Measurements from ENCODE around the gene RBM7. TPM values are rescaled to one million over a fixed set of nuclear protein-coding genes. Genes with fewer than 3 reads are reported as not detected.

The RBM7 gene
- total and polyA plus RNA-seq, 4 donors = 11.1 to 23.0 (median 13.9) TPM

GRCh38 chr11:114412946-114413345 is 12.5 kb downstream of the RBM7 start:
- Histone ChIP-seq H3K27ac (ENCODE audit: low read depth in 1 of 2, low read length in 2 of 2) (no peak overlapping the region), H3K4me1 (ENCODE audit: control insufficient read depth in 4 of 4, insufficient read depth in 4 of 4, low read length in 3 of 4) (no peaks in the 10 kb centered on the region), H3K36me3 (ENCODE audit: control insufficient read depth in 4 of 4, insufficient read depth in 3 of 4, low read depth in 1 of 4, low read length in 3 of 4) (peaks cover 4 to 34% (median 23%) of the 10 kb centered on the region in 4 donors), H3K4me3 (ENCODE audit: low read depth in 1 of 3, low read length in 3 of 3) (no peak overlapping the region), H3K27me3 (ENCODE audit: control insufficient read depth in 4 of 4, insufficient read depth in 4 of 4, low read length in 3 of 4) (no peaks in the 10 kb centered on the region), H3K9me3 (ENCODE audit: control insufficient read depth in 4 of 4, low read length in 3 of 4) (no peaks in the 10 kb centered on the region), H3K9ac (ENCODE audit: low read depth in 1 of 2, low read length in 2 of 2) (no peak overlapping the region)
- no peak for TF ChIP-seq JUND (IDR thresholded peaks at IDR 0.05)
- TF ChIP-seq REST (IDR thresholded peaks at IDR 0.05) = no peak
- TF ChIP-seq HNF4A (conservative IDR thresholded peaks at IDR 0.05) = no peak
- no peak for TF ChIP-seq YY1 (IDR thresholded peaks at IDR 0.05)
- TF ChIP-seq, protein P1, sequence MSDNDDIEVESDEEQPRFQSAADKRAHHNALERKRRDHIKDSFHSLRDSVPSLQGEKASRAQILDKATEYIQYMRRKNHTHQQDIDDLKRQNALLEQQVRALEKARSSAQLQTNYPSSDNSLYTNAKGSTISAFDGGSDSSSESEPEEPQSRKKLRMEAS (IDR thresholded peaks at IDR 0.05) = no peak
- TF ChIP-seq HNF4G (IDR thresholded peaks at IDR 0.05) = no peak
- no peak for TF ChIP-seq GABPA (IDR thresholded peaks at IDR 0.05 in 1 of 2, conservative IDR thresholded peaks at IDR 0.05 in 1 of 2)
- TF ChIP-seq SP1 (IDR thresholded peaks at IDR 0.05) = no peak
- DNase-seq (ENCODE audit: low spot score) = no peak
- WGBS = 98% methylated on average over 4 of the region's 4 CpGs

DNA sequence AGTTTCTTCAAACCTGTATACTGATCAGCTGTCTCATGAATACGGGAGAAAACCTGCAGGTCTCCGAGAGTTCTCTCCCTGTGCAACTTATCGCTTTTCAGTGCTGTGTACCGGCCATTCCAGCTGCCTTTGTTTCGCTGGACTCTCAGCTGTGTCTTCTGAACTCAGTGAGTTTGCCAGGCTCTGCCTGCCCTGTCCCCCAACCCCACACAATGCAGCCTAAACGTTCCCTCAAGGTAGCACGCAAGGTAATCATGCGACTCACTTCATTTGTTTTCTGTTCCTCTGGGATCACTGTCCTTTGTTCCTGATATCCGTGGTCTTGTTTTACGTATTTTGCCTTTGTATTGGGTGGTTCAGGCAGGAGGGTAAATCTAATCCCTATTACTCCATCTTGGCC is 13.5 kb downstream of the RBM7 start:
- no peaks in the 10 kb centered on the region for H3K27me3 ChIP-seq (ENCODE audit: control insufficient read depth in 4 of 4, insufficient read depth in 4 of 4, low read length in 3 of 4)
- no peak overlapping the region for H3K27ac ChIP-seq (ENCODE audit: low read depth in 1 of 2, low read length in 2 of 2)
- H3K36me3 ChIP-seq (ENCODE audit: control insufficient read depth in 4 of 4, insufficient read depth in 3 of 4, low read depth in 1 of 4, low read length in 3 of 4) = peaks cover 4 to 30% (median 15%) of the 10 kb centered on the region in 4 donors
- DNase-seq (ENCODE audit: low spot score) = no peak
- TF ChIP-seq NR2F2 (IDR thresholded peaks at IDR 0.05) = no peak
- no peak for TF ChIP-seq RXRA (IDR thresholded peaks at IDR 0.05)
- TF ChIP-seq, protein P2, sequence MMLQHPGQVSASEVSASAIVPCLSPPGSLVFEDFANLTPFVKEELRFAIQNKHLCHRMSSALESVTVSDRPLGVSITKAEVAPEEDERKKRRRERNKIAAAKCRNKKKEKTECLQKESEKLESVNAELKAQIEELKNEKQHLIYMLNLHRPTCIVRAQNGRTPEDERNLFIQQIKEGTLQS (IDR thresholded peaks at IDR 0.05) = no peak
- no peak for TF ChIP-seq FOXA2 (IDR thresholded peaks at IDR 0.05)
- no peak for TF ChIP-seq FOXA1 (IDR thresholded peaks at IDR 0.05)
- TF ChIP-seq, protein P3, sequence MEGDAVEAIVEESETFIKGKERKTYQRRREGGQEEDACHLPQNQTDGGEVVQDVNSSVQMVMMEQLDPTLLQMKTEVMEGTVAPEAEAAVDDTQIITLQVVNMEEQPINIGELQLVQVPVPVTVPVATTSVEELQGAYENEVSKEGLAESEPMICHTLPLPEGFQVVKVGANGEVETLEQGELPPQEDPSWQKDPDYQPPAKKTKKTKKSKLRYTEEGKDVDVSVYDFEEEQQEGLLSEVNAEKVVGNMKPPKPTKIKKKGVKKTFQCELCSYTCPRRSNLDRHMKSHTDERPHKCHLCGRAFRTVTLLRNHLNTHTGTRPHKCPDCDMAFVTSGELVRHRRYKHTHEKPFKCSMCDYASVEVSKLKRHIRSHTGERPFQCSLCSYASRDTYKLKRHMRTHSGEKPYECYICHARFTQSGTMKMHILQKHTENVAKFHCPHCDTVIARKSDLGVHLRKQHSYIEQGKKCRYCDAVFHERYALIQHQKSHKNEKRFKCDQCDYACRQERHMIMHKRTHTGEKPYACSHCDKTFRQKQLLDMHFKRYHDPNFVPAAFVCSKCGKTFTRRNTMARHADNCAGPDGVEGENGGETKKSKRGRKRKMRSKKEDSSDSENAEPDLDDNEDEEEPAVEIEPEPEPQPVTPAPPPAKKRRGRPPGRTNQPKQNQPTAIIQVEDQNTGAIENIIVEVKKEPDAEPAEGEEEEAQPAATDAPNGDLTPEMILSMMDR (IDR thresholded peaks at IDR 0.05; ENCODE audit: low read depth, low read length, missing input control) = no peak
- no peak for TF ChIP-seq REST (IDR thresholded peaks at IDR 0.05)
- no peak for TF ChIP-seq SP1 (IDR thresholded peaks at IDR 0.05)
- TF ChIP-seq HNF4A (conservative IDR thresholded peaks at IDR 0.05) = no peak
- no peak for TF ChIP-seq YY1 (IDR thresholded peaks at IDR 0.05)
- no peak for TF ChIP-seq TAF1 (conservative IDR thresholded peaks at IDR 0.05)
- no peak for TF ChIP-seq EGR1 (IDR thresholded peaks at IDR 0.05; ENCODE audit: low read depth in 2 of 2)
- WGBS = 94% methylated on average over 10 of the region's 10 CpGs
- H3K4me3 ChIP-seq (ENCODE audit: low read depth in 1 of 3, low read length in 3 of 3) = no peak overlapping the region
- no peak overlapping the region for H3K9ac ChIP-seq (ENCODE audit: low read depth in 1 of 2, low read length in 2 of 2)
- no peaks in the 10 kb centered on the region for H3K9me3 ChIP-seq (ENCODE audit: control insufficient read depth in 4 of 4, low read length in 3 of 4)
- no peaks in the 10 kb centered on the region for H3K4me1 ChIP-seq (ENCODE audit: control insufficient read depth in 4 of 4, insufficient read depth in 4 of 4, low read length in 3 of 4)

Data from liver (tissue), 9 donors.